H1 (cell line): ENCODE measurements around the gene GPR35.

Source experiments
- BRCA1 ChIP-seq: IDR thresholded peaks from 2 replicates; pipeline ENCODE4 v1.6.1; 2012; ENCODE audit warnings: low read depth, low read length, improper control_type of control experiment
- CBX8 ChIP-seq: fragments of 300-800, 300-1000 bp; sonication (generic); IDR thresholded peaks from 2 replicates; pipeline ENCODE4 v1.7.1; 2016; ENCODE audit warnings: low read depth, low read length, borderline replicate concordance
- CTCF ChIP-seq, 3 experiments: IDR thresholded peaks; 1 replicate in 2 of 3; 2 replicates in 1 of 3; pipeline versions ENCODE4 v1.5.1 to v1.6.1; 2011; ENCODE audit warnings: low read length in 3 of 3, mild to moderate bottlenecking in 3 of 3, inconsistent platforms in 2 of 3, low read depth in 1 of 3, moderate library complexity in 1 of 3; ENCODE audit not compliant: insufficient read depth in 1 of 3; ENCODE audit errors: control extremely low read depth in 1 of 3
- EGR1 ChIP-seq: IDR thresholded peaks from 2 replicates; pipeline ENCODE4 v1.6.1; 2011; ENCODE audit warnings: low read depth, low read length, borderline replicate concordance
- EP300 ChIP-seq, 2 experiments: IDR thresholded peaks; 1 replicate in 1 of 2; 2 replicates in 1 of 2; pipeline ENCODE4 v1.6.1; 2011 to 2012; ENCODE audit warnings: low read depth in 2 of 2, low read length in 2 of 2, mild to moderate bottlenecking in 2 of 2, borderline replicate concordance in 1 of 2, inconsistent platforms in 1 of 2, moderate library complexity in 1 of 2
- EZH2 ChIP-seq: fragments of 200-600 bp; sonication (generic); IDR thresholded peaks from 2 replicates; pipeline ENCODE4 v1.7.1; 2012; ENCODE audit warnings: low read depth, mild to moderate bottlenecking, moderate library complexity, low read length, inconsistent platforms; ENCODE audit not compliant: severe bottlenecking
- NANOG ChIP-seq: IDR thresholded peaks from 2 replicates; pipeline ENCODE4 v1.6.1; 2011; ENCODE audit warnings: low read length, low read depth, mild to moderate bottlenecking, inconsistent platforms; ENCODE audit not compliant: insufficient read depth, poor library complexity, severe bottlenecking
- POLR2A ChIP-seq, 2 experiments: IDR thresholded peaks; 1 replicate in 1 of 2; 2 replicates in 1 of 2; pipeline ENCODE4 v1.6.1; 2011; ENCODE audit warnings: low read depth in 2 of 2, low read length in 2 of 2, mild to moderate bottlenecking in 2 of 2; ENCODE audit errors: control extremely low read depth in 1 of 2
- RFX5 ChIP-seq: IDR thresholded peaks from 2 replicates; pipeline ENCODE4 v1.6.1; 2011; ENCODE audit warnings: low read depth, low read length, improper control_type of control experiment, borderline replicate concordance
- SP1 ChIP-seq: IDR thresholded peaks from 2 replicates; pipeline ENCODE4 v1.6.1; 2011; ENCODE audit warnings: low read depth, low read length
- SP2 ChIP-seq: IDR thresholded peaks from 2 replicates; pipeline ENCODE4 v1.6.1; 2012; ENCODE audit warnings: mild to moderate bottlenecking, low read length, inconsistent platforms
- TAF1 ChIP-seq: IDR thresholded peaks from 2 replicates; pipeline ENCODE4 v1.6.1; 2011; ENCODE audit warnings: mild to moderate bottlenecking, low read depth, low read length

- no peak for TF ChIP-seq CBX8
- no peak; a peak in 1 of 4 replicates for TF ChIP-seq CTCF (IDR thresholded peaks at IDR 0.05; ENCODE audit: control extremely low read depth in 1 of 3, insufficient read depth in 1 of 3, low read depth in 1 of 3, low read length in 3 of 3)
- TF ChIP-seq SP1 = no peak
- TF ChIP-seq EP300 (IDR thresholded peaks at IDR 0.05; ENCODE audit: borderline replicate concordance in 1 of 2, low read depth in 2 of 2, low read length in 2 of 2) = no peak
- TF ChIP-seq RFX5 = no peak
- TF ChIP-seq SP2 = no peak
- TF ChIP-seq BRCA1 = no peak
- no peak for TF ChIP-seq EZH2
- TF ChIP-seq NANOG = no peak
- TF ChIP-seq EGR1 = no peak
- TF ChIP-seq TAF1 = peak; percentile 63
- no peak for TF ChIP-seq POLR2A (IDR thresholded peaks at IDR 0.05; ENCODE audit: control extremely low read depth in 1 of 2, low read depth in 2 of 2, low read length in 2 of 2)
Observed at GRCh38 chr2:240586198-240586918, 38.9 kb upstream of the GPR35 start, which contains the start of gene CAPN10.
